H1 (cell line): ENCODE data around the gene UBE2D2. TPM values are rescaled to one million over a fixed set of nuclear protein-coding genes. Genes with fewer than 3 reads are reported as not detected.

Experiments
- GTF2F1 ChIP-seq: IDR thresholded peaks from 2 replicates; pipeline ENCODE4 v1.6.1; 2012; ENCODE audit warnings: low read depth, low read length, improper control_type of control experiment, borderline replicate concordance
- RBBP5 ChIP-seq: IDR thresholded peaks from 2 replicates; pipeline ENCODE4 v1.7.1; 2012; ENCODE audit warnings: low read depth, mild to moderate bottlenecking, inconsistent platforms, low read length, moderate library complexity, borderline replicate concordance
- polyA plus RNA-seq, 7 experiments: library from polyadenylated mRNA; depleted of rRNA in 3 of 7; stranded (reverse) in 5 of 7; unstranded in 2 of 7; fragments of >200 nt in 5 of 7; fragments of 200-250 nt in 2 of 7; gene quantifications; 1 replicate in 5 of 7; 2 replicates in 1 of 7; 4 replicates in 1 of 7; pipeline versions ENCODE4 v1.2.1 to v1.2.3, GENCODE V29; 2011 to 2013; ENCODE audit warnings: missing spikeins in 2 of 7, mixed read lengths in 2 of 7
- total RNA-seq: library from RNA; stranded (reverse); fragmentation: NEBNext Ultra II Directional; extraction: Animal tissue kit (Norgen Biotek cat#: 25700); gene quantifications from 2 replicates; pipeline ENCODE4 v1.2.1, GENCODE V29; 2021
- TF ChIP-seq, protein P1 (sequence below): IDR thresholded peaks from 2 replicates; pipeline ENCODE4 v1.6.1; 2011; ENCODE audit warnings: low read depth, mild to moderate bottlenecking, low read length; ENCODE audit not compliant: insufficient read depth

The UBE2D2 gene
- total and polyA plus RNA-seq, 2 of the 8 experiments (the other 6 are each of a cell fraction or from before 2014, with no cell fraction given) = 66.9 to 203 TPM

DNA sequence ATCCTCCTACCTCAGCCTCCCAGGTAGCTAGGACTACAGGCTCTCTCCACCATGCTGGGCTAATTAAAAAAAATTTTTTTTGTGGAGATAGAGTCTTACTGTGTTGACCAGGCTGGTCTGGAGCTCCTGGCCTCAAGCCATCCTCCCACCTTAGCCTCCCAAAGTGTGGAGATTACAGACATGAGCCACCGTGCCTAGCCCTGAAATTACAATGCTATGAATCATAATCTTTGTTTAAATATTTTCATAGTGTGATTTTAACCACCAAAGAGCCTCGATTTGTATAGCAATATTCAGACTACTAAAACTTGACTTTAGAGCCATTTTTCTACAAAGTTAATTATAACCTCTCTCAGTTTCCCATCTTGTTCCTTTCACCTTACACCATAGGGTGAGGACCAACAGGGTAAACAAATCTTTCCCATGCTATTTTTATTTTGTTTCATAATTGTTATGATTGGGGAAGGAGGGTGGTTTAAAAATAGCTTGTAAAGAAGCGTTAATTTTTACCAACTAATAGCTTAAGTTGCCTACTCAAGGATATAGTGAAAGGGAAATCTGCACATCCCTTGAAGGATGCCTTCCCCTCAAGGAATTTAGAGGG, 32.7 kb downstream of the UBE2D2 start (continued):
- no peak for TF ChIP-seq RBBP5
- TF ChIP-seq GTF2F1 = no peak
- TF ChIP-seq, protein P1, sequence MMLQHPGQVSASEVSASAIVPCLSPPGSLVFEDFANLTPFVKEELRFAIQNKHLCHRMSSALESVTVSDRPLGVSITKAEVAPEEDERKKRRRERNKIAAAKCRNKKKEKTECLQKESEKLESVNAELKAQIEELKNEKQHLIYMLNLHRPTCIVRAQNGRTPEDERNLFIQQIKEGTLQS = no peak
